Activated CD8-positive, alpha-beta memory T cell treated with anti-CD3 and anti-CD28 coated beads, Interleukin-2, amount 50 U/mL, for 48 hours (primary cell): ENCODE measurements around the gene CRYGS.
A peak's percentile ranks its signal among the peaks of the same experiment; 100 is the strongest.
"Not testable (repeated sequence)": the region's sequence is repeated elsewhere in the genome, so short reads cannot be mapped to it uniquely, and the experiment has no call there.

ENCODE experiments used
- DNase-seq: peaks from one replicate; pipeline ENCODE4 v3.0.0-alpha.2; 2020

CRYGS gene

GRCh38 chr3:186551387-186551786 lies 7.2 kb upstream of the CRYGS start:
- DNase-seq: no peak

GRCh38 chr3:186549497-186549896 lies 5.3 kb upstream of the CRYGS start:
- DNase-seq: no peak

- no peak for DNase-seq
These were observed 3.3 kb downstream of the CRYGS start for GRCh38 chr3:186540835-186541226.

GRCh38 chr3:186540221-186540834 lies 3.9 kb downstream of the CRYGS start:
- DNase-seq: peak; percentile 85

GRCh38 chr3:186538779-186539178 lies 5.4 kb downstream of the CRYGS start:
- no peak for DNase-seq

- no peak for DNase-seq
These were observed 7.0 kb downstream of the CRYGS start for GRCh38 chr3:186536883-186537844.

GRCh38 chr3:186534113-186534669 lies 10.0 kb downstream of the CRYGS start:
- no peak for DNase-seq

- DNase-seq: no peak
These were observed 11.5 kb downstream of the CRYGS start for GRCh38 chr3:186532598-186533072.

- DNase-seq: not testable (repeated sequence)
These were observed 12.5 kb downstream of the CRYGS start for GRCh38 chr3:186531694-186532093.

GRCh38 chr3:186530415-186530814 lies 13.8 kb downstream of the CRYGS start:
- DNase-seq: no peak

GRCh38 chr3:186529201-186529999 lies 14.8 kb downstream of the CRYGS start:
- no peak for DNase-seq

GRCh38 chr3:186526256-186526606 lies 17.9 kb downstream of the CRYGS start:
- no peak for DNase-seq

GRCh38 chr3:186525369-186526255 lies 18.6 kb downstream of the CRYGS start:
- DNase-seq: no peak

GRCh38 chr3:186524616-186525015 lies 19.6 kb downstream of the CRYGS start:
- no peak for DNase-seq

GRCh38 chr3:186523434-186523833 lies 20.7 kb downstream of the CRYGS start:
- DNase-seq: no peak

- no peak for DNase-seq
These were observed 21.2 kb downstream of the CRYGS start for GRCh38 chr3:186523022-186523421.

GRCh38 chr3:186520957-186521842 lies 23.0 kb downstream of the CRYGS start:
- DNase-seq: peak; percentile 76

- DNase-seq: no peak
These were observed 23.7 kb downstream of the CRYGS start for GRCh38 chr3:186520431-186520830.

GRCh38 chr3:186519021-186519658 lies 25.0 kb downstream of the CRYGS start:
- peak; percentile 69 for DNase-seq

- DNase-seq: no peak
These were observed 27.0 kb downstream of the CRYGS start for GRCh38 chr3:186517218-186517617.
